ENCODE data around the gene FBXO4.
A peak's percentile ranks its signal among the peaks of the same experiment; 100 is the strongest.

FBXO4 gene

GRCh38 chr5:41921166-41921565 is 3.9 kb upstream of the FBXO4 start:
- POLR2A ChIA-PET = interaction anchor here (0.6 kb wide), 1 partner anchor 11 kb away, joined by 3 read pairs; no protein-coding TSS in a partner anchor
- CTCF ChIA-PET = interaction anchor here (1.1 to 1.9 kb wide), 4 partner anchors 12 to 85 kb away, joined by 3 to 5 read pairs (median 4); no protein-coding TSS in a partner anchor
- no peak for DNase-seq (ENCODE audit: extremely low spot score)
- TF ChIP-seq CTCF (IDR thresholded peaks at IDR 0.05; ENCODE audit: control extremely low read depth, extremely low read depth, low read depth, missing control alignments) = no peak

GRCh38 chr5:41921874-41922273 is 3.2 kb upstream of the FBXO4 start:
- ChIA-PET CTCF (interaction anchor here (1.1 to 1.9 kb wide), 2 partner anchors 65 to 84 kb away, joined by 3 to 5 read pairs; no protein-coding TSS in a partner anchor), POLR2A (no interaction called here)
- no peak for TF ChIP-seq CTCF (IDR thresholded peaks at IDR 0.05; ENCODE audit: control extremely low read depth, extremely low read depth, low read depth, missing control alignments)
- DNase-seq (ENCODE audit: extremely low spot score) = no peak

DNA sequence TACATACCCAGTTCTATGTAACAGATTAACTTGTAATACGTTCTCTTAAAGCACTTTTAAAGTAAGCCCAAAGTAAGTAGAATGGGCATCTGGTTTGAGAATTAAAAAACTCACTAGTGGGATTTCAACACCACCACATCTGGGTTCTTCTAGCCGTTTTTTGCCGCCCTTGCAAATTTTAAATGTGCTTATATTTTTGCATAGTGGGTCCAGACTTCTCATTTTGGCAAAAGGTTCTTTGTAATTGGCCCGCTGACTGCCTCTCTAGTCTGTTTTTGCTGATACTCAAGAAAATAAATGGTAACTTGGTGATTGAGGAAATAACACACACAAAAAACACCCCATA is 582 bp upstream of the FBXO4 start:
- ChIA-PET CTCF (interaction anchor here (0.8 to 2.6 kb wide), 12 partner anchors 10 to 660 kb away, joined by 3 to 8 read pairs (median 4); partner anchors contain the start of gene RIMOC1), POLR2A (interaction anchor here (1.1 kb wide), 1 partner anchor 21 kb away, joined by 4 read pairs; the partner anchor contains the start of gene RIMOC1)
- no peak for TF ChIP-seq CTCF (IDR thresholded peaks at IDR 0.05; ENCODE audit: control extremely low read depth, extremely low read depth, low read depth, missing control alignments)
- no peak for DNase-seq (ENCODE audit: extremely low spot score)

- DNase-seq (ENCODE audit: extremely low spot score) = peak; percentile 29
These were observed 472 bp downstream of the FBXO4 start for GRCh38 chr5:41925555-41925951.

GRCh38 chr5:41927604-41928003 is 2.5 kb downstream of the FBXO4 start:
- ChIA-PET CTCF (interaction anchor here (1.9 to 3.4 kb wide), 3 partner anchors 11 to 130 kb away, joined by 4 to 17 read pairs (median 12); no protein-coding TSS in a partner anchor), POLR2A (no interaction called here)
- no peak for DNase-seq (ENCODE audit: extremely low spot score)
- no peak for TF ChIP-seq CTCF (IDR thresholded peaks at IDR 0.05; ENCODE audit: control extremely low read depth, extremely low read depth, low read depth, missing control alignments)

More at GRCh38 chr5:41925555-41925951, 472 bp downstream of the FBXO4 start:
- TF ChIP-seq CTCF (IDR thresholded peaks at IDR 0.05; ENCODE audit: control extremely low read depth, extremely low read depth, low read depth, missing control alignments) = no peak
- ChIA-PET POLR2A (interaction anchor here (1.1 kb wide), 1 partner anchor 22 kb away, joined by 4 read pairs; the partner anchor contains the start of gene RIMOC1), CTCF (interaction anchor here (1.0 to 2.6 kb wide), 15 partner anchors 9 to 659 kb away, joined by 3 to 8 read pairs (median 4); partner anchors contain the start of gene RIMOC1)

DNA sequence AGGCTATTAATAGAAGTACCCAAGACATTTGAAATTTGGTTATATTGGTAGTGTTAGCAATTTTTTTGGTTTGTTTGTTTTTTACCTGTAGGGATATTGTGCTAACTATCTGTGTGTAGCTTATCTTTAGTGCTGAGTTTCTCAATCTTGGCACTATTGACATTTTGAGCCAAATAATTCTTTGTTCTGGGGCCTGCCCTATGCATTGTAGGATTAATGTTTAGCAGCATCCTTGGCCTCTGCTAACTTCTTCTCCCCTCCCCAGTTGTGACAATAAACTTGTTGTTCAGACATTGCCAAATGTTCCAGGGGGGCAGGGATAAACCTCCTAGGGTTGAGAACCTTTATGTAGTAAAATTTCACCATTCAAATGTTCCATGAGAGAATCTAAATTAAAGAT is 4.0 kb downstream of the FBXO4 start:
- CTCF ChIA-PET = interaction anchor here (1.3 to 3.4 kb wide), 6 partner anchors 9 to 128 kb away, joined by 4 to 17 read pairs (median 6); partner anchors contain the start of gene RIMOC1
- no peak for DNase-seq (ENCODE audit: extremely low spot score)
- POLR2A ChIA-PET = no interaction called here
- no peak for TF ChIP-seq CTCF (IDR thresholded peaks at IDR 0.05; ENCODE audit: control extremely low read depth, extremely low read depth, low read depth, missing control alignments)

Data from GM10248 (cell line).